ENCODE results near the gene SUSD2. TPM values are rescaled to one million over a fixed set of nuclear protein-coding genes. Genes with fewer than 3 reads are reported as not detected.

Gene SUSD2
- total RNA-seq, 1 donor from 2014 or later = 1.4 TPM

DNA sequence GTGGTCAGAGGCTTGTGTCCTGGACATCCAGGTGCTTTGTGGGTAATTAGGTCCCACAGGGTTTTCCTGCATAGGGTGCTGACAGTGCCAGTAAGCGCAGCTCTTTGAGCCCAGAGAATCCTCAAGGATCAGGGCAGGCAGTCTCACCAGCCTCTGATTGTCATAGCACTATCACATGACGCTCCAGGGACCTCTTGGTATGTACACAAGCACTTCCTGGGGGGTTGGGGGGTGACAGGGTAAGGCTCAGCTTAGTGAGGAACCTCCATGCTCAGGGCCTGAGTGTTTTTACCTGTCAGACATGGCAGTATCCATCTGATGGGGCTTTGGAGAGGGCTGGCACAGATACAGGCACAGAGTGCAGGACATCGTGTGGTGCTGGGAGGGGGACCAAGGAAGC, 27.9 kb upstream of the SUSD2 start:
- ATAC-seq (no peak), DNase-seq (ENCODE audit: low spot score) (no peak)

DNA sequence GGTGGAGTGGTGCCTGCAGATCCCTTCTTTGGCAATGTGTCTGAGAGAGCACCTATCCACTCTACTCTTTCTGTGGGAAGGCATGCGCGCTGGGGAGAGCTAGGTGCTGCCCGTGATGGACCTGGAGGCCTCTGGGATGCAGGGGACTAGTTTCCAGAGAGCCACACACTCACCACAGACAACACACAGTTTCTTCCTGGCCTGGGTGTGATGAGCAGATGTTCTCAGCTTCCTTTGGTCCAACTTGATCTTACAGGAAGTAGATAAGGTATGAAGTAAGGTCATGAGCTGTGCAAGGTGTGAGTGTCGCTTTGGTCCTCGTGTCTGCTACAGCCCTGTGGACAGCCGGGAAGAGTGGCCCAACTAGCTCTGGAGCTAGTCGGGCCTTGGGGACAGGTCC, 27.3 kb upstream of the SUSD2 start:
- no peak for ATAC-seq
- no peak for DNase-seq (ENCODE audit: low spot score)

DNA sequence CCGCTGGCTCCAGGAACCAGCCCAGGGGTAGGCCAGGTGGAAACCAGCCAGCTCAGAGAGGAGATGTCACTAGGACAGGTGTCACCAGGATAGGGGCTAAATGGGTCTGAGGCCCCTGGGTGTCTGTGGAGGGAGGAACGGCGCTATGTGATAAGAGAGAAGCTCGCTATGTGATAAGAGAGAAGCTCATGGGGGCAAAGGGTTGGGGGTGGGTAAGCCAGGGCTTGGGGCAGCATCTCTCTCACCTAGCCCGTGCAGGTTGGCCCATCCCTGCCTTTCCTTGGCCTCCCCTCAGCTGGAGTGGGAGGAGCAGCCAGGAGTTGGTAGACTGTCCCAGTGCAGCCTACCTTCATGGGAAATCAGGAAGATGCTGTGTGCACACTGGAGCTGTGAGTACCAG, 26.5 kb upstream of the SUSD2 start:
- DNase-seq (ENCODE audit: low spot score) = no peak
- no peak for ATAC-seq

DNA sequence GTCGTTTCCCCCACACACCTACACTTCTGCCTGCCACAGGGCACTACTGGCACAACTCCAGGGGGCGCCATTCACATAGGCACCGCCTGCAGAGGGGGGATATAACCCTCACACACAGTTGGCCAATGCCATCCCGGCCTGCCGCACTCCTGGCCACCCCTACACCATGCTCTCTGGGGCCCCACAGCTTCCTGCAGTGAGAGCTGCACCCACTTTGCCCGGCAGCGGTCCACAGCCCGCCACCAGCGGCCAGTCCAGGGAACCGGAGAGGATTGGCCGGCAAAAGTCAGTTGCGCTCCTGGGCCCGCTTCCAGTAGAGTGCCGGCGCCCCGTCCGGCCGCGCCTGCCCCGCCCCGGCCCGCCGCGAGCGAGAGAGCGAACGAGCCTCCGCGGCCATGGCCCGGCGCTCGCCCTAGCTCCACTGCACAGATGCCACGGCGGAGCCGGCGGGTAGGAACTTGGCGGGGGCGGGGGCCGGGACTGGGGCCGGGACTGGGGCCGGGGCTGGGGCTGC, 25.6 kb upstream of the SUSD2 start:
- peak; percentile 87 for ATAC-seq
- peak; percentile 83 for DNase-seq (ENCODE audit: low spot score)

DNA sequence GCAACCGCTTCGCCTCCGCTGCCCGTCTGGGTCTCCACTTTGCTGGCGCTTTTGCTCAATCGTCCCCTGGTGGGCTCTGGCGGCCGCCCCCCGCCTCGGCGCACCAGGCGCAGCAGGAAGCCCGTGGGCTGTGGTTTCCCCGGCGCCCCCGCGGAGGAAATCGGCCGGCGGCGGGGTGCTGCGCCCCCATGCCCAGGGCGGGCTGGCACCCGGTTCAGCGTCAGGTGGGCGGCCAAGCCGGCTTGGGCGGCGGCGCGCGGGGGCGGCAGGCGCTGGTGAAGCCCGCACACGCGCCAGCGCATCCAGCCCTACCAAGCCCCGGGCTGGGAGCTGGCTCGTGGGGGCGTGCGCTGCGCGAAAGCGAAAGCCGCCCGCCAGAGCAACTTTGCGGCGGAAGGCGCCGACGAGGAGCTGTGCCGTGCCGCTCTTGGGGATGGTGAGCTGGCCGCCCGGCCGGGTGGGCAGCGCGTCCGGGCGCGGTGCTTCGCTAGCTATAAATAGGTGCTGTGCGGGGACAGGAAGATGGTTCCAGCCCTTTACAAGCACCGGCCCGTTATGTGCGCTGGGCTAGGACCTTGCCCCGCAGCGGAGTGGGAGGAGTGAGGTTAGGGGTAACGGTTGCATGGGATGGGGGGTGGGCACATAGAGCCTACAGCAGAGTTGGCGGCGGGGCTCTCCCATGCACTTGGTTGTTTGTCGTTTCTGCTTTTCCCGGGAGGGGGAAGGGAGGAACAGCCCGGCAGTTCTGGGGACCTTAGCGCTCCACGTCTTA, 25.0 kb upstream of the SUSD2 start:
- peak; percentile 48 for ATAC-seq
- peak; percentile 58 for DNase-seq (ENCODE audit: low spot score)

DNA sequence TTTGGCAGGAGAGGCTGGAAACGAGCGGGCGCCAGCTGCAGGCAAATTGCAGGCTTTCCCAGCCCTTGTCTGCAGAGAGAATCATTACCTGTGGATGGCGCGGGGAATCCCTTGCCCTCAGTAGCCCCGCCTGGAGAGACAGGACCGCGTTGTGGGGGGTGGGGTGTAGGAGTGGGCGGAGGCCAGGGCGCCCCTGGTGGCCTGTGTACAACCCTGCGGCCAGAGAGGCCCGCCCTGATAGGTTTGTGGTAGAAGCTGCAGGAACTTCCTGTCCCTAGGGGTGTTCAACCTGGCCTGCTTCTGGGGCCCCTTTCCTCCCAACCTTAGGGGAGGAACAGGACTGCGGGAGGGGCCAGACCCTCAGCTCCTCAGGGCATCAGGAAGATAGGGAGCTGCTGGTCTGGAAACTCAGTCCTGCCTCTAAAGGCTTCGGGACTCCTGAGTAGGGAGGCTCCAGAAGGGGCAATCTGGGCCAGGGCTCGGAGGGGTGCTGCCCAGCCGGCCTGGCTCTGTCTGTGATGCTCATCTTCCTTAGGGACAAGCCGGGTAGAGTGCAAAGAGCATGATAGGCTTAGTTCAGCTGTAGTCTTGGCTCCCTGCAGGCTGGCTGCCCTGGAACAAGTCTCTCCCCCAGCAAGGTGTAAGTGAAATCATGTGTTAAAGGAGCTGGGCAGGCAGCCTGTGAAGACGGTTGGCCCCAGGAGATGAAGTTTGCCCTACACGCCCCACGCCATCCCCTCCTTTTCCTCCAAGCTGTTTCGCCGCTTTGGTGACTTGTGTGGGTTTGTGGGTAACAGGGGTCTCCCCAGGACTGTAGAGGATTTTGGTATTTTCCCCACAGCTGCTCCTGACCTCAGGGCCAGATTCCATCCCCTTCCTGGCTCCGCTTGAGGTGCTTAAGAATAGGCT, 24.1 kb upstream of the SUSD2 start:
- ATAC-seq = peak; percentile 76

DNA sequence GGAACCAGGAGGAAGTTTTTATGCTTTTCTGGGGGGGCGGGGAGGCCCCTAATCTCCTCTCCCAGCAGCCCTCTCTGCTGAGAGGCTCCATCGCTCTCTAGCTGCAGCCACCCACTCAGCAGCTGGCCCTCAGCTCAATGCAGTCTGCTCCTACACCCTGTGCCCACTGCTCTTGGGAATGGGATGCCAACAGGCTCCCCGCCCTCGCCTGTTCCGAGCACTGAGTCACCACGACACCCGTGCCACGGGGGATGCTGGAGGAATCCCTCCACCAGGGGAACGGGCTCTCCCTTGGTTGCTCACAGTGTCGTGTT, 23.5 kb upstream of the SUSD2 start:
- no peak for ATAC-seq
- no peak for DNase-seq (ENCODE audit: low spot score)

More for the DNA sequence above, 24.1 kb upstream of the SUSD2 start:
- peak; percentile 82 for DNase-seq (ENCODE audit: low spot score)

DNA sequence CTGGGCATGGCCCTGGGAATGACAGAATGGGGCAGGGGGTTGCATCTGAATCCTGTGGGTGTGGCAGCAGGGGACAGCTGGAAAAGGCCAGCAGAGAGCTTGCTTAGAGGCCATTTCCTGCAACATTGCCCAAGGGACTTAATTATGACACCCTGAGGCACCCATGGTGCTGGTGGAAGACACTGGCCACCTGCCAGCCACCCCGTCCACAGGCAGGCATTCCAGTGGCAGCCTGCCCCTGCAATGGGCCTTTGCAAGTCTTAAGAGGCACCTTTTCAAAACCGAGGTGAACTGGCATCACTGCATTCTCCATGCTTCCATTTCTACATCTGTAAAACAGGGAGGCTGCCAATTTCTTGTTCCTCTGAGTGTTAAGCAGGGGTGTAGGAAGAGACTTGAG, 21.6 kb upstream of the SUSD2 start:
- DNase-seq (ENCODE audit: low spot score) (no peak), ATAC-seq (no peak)

DNA sequence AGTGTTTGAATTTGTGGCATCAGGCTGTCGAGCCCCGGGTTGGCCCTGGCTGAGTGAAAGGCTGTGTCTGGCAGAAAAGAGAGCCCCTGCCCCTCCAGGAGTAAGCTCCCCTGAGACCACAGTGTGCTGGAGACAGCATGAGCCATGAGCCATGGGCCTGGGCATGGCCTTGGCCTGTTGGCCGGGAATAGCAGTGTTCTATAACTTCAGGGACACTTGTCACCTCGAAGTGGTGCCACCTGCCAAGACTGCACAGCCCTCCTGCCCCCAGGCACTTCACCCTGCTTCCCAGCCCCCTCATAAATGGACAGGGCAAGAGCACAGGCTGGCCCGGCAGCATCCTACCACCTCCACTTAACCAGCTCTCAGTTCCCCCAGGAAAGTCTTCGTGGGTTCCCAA, 20.7 kb upstream of the SUSD2 start:
- no peak for ATAC-seq
- no peak for DNase-seq (ENCODE audit: low spot score)

DNA sequence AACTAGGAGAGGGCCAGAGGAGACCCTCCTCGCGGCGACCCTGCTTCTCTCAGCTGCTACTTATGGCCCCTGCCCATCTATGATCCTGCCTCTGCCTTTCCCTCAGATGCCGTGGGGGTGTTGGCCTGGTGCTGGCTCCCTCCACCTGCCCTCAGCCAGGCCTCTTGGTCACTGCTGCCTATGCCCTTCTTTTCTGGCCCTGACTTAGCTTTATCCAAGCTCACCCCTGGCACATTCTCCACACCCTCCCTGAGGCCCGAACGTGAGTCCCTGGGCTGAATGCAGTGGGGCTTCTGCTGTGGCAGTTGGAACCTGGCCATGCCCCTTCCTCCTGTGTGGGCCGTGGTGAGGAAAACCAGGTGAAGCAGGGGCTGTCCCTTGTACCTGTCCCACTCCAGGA, 19.8 kb upstream of the SUSD2 start:
- no peak for DNase-seq (ENCODE audit: low spot score)
- ATAC-seq = no peak

DNA sequence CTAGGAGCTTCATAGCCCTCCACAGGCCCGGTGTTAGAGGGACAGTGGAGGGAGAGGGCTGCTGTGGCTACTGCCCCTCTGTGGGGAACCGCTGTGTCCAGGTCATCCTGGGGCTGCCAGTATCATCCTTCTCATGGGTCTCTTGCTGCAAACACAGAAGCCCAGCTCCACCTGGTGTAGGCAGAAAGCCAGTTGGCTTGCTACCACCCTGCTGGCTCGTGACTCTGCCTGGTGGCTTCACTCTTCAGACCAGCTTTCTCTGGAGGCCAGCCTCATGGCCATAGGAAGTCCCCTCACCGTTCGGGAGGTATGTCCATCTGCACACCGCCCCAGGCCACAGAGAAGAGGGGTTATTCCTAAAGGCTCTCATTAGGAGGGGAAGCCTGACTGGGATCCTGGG, 19.4 kb upstream of the SUSD2 start:
- peak; percentile 61 for DNase-seq (ENCODE audit: low spot score)

DNA sequence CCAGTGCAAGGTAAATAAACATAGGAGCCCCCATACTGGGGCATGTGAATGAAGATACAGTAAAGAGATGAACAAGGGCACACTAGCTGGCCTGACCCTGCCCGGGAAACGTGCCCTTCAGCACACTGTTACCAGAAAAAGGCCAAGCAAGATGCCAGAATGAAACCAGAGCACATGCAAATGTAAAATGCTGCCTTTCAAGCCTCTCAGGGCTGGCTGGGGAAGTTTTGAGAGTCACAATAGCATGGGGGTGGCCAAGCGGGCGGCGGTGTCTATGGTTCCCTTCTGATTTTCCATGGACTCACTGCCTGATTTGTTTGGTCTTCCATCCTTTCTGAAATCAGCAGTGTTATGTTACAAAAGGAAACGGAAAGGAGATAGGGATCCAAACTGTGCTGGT, 18.9 kb upstream of the SUSD2 start:
- no peak for DNase-seq (ENCODE audit: low spot score)
- no peak for ATAC-seq

More for the DNA sequence above, 19.4 kb upstream of the SUSD2 start:
- peak; percentile 65 for ATAC-seq

DNA sequence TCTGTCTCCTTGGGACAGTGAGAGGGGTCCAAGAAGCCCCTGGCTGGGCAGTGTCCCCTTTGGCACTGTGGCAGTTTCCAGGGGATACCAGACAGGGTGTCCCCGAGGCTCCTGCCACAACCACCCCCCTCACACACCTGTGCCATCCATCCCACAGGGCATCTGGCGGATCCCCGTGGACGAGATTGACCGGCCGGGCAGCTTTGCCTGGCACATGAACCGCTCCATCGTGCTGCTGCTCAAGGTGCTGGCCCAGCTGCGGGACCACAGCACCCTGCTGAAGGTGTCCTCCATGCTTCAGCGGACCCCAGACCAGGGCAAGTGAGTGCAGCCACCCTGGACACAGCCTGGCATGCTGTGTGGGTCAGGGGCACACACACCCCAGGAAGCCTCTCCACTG, 17.0 kb upstream of the SUSD2 start:
- ATAC-seq = no peak
- no peak for DNase-seq (ENCODE audit: low spot score)

DNA sequence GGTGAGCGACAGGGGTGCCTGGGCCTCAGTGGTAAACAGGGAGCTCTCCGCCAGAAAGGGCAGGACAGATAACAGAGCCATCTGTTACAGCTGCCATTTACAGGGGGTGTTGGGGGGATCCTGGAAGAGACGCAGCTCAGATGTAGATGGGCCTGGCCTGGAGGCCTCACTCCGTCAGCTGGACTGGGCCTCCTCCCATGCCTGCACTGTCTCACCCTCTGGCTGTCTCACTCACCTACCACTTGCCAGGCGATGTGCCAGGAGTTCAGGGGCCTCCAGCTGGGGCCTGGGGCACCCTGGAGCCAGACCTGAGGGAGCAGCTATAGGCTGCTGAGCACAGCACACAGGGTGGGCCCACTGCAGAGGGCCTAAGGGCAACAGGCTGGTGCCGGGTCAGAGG, 16.3 kb upstream of the SUSD2 start:
- DNase-seq (ENCODE audit: low spot score) = no peak
- no peak for ATAC-seq

DNA sequence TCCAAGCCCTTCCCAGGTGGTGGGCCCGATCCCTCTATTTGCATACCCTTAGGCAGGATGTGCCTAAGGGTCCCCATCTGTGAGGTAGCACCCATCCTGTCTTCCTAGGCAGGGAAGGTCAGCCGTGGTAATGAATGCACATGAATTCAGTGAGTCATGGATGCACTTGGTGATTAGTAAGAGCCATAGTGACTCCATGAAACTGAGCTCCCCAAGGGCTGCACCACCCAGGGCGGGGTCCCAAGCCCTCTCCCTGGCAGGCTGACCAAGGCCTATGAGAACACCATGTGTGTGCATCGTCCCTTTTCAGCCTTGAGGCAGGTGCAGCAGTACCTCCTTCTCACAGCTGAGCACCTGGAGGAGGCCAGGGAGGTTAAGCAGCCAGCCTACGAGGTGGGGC, 15.6 kb upstream of the SUSD2 start:
- DNase-seq (ENCODE audit: low spot score) = no peak
- no peak for ATAC-seq

DNA sequence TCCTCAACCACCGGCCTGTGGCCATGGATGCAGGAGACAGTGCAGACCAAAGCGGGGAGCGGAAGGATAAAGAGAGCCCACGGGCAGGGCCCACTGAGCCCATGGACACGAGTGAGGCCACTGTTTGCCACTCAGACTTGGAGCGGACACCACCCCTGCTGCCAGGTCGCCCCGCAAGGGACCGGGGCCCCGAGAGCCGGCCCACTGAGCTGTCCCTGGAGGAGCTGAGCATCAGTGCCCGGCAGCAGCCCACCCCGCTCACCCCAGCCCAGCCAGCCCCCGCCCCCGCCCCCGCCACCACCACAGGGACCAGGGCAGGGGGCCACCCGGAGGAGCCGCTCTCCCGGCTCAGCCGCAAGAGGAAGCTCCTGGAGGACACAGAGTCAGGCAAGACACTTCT, 14.5 kb upstream of the SUSD2 start:
- DNase-seq (ENCODE audit: low spot score) = no peak
- no peak for ATAC-seq

DNA sequence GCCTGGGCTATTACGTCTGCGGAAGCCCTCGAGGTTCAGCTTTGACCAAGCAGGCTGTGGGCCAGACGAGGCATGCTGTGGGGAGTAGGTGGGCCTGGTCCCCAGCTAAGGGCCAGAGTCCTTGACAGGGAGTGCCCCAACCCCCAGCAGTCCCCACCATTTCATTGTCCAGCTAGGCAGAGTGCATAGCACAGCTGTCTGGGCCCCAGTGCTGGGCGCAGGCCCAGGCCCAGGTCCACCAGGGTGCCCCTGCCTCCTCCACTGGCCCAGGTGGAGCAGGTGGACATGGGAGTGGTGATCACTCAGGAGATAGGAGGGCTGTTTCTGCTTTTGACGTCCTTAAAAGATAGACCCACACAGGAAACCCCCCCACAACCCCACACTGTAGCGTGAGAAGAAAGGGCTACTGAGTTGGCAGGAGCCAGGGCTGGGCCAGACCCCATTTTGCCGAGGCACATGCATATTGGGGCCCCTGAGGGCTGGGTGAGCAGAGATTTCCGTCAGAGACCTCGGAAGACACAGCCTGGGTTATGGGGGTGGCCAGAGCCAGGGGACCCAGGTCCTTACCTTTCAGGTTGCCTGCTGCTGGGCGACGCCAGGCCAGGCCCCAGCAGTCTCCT, 11.7 kb upstream of the SUSD2 start:
- no peak for ATAC-seq
- no peak for DNase-seq (ENCODE audit: low spot score)

DNA sequence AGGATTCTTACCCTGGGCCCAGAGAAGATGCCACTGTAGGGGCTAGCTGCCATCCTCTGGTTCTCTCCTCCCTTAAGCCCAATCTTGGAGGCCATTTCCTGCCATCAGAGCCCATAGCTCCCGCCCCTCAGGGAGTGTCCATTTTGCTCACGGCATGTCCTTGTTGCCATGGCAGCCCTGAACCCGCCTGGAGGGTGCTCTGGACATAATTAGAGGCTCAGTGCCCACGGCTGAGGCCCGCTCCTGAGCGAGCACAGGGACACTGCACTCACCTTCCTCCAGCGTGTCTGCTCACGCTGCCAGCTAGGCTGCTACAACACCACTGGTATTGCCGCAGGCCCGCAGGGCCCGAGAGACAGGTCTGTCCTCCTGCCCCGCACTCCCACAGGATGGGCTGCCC, 11.1 kb upstream of the SUSD2 start:
- ATAC-seq = no peak
- no peak for DNase-seq (ENCODE audit: low spot score)

DNA sequence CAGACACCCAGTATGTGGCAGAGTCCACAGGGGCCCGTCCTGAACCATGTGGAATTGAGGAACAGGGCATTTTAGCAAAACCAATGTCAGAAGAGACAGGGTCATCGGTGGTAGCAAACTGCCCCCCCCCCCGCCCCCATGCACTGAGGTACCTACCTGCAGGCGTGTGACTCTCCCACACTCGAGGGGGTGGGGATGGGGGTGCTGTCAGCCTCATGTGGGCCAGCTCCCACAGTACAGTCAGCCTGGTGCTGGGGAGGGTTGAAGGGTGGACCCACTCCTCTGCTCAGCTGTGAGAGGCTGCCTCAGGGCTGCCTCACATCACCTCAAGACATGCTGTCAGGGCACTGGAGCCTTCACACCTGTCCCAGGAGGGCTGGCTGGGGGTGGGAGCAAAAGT, 10.7 kb upstream of the SUSD2 start:
- DNase-seq (ENCODE audit: low spot score) (no peak), ATAC-seq (no peak)

DNA sequence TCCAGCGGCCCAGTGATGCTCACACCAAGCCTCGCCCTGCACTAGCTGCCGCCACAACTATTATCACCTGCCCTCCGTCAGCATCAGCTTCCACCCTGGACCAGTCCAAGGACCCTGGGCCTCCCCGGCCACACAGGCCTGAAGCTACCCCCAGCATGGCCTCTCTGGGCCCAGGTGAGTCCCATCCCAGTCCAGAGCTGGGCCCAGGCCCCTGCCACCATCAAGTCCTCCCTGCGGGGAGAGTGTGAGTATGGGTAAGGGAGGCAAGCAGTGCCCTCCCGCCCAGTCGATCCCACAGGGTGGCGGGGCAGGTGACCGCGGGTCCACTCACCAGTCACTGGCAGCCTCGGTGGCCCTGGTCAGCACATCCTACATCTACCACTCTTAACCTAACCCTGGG, 9.5 kb upstream of the SUSD2 start:
- DNase-seq (ENCODE audit: low spot score) (no peak), ATAC-seq (no peak)

DNA sequence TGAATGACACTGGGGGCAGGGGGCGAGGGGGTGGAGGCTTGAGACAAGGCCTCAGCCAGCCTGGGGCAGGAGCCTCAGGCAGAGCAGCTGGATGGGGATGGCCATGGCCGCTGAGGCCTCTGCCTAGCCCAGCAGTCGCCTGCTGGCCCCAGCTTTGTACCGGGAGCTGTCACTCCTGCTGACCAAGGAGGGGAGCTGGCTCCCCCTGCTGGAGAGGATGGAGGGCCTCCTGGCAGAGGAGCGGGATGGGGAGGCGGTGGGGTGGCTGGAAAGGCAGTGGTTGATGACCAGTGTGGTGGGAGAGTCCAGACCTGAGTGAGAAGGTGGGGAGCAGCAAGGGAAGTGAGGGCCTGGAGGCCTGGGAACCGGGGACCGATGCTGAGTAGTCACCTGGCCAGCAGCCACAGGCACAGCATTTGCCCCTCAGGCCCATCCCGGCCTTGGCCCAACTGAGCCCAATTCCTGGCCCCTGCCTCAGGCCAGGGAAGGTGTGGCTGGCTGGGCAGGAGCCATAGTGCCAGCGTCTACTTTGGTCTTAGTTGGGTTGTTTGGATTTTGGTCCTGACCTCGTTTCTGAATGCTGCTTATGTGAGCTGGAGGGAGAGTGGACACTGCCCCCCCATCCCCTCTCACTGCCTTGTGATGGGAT, 6.0 kb upstream of the SUSD2 start:
- DNase-seq (ENCODE audit: low spot score) (peak; percentile 80), ATAC-seq (peak; percentile 91)

Data from left lobe of liver (tissue), 2 donors.